ENCODE results near the gene CCDC160. TPM values are rescaled to one million over a fixed set of nuclear protein-coding genes. Genes with fewer than 3 reads are reported as not detected.
"Not testable (repeated sequence)": the region's sequence is repeated elsewhere in the genome, so short reads cannot be mapped to it uniquely, and the experiment has no call there.

The CCDC160 gene
- total and polyA plus RNA-seq, 4 experiments from 2014 or later, result not detected

GRCh38 chrX:134238144-134238543 is 1.2 kb downstream of the CCDC160 start:
- not testable (repeated sequence) for H3K4me3 Mint-ChIP-seq

GRCh38 chrX:134239016-134239415 is 2.0 kb downstream of the CCDC160 start:
- no peaks in the 10 kb centered on the region for H3K4me1 ChIP-seq (ENCODE audit: insufficient read depth, low read length)
- no peak overlapping the region for H3K4me3 ChIP-seq (ENCODE audit: low read length in 2 of 2)
- DNase-seq, result no peak
- no peaks in the 10 kb centered on the region for H3K9me3 ChIP-seq (ENCODE audit: control insufficient read depth in 1 of 2, low read length in 2 of 2)
- ChIA-PET POLR2A (ENCODE audit: partially characterized antibody) (no interaction called here), CTCF (ENCODE audit: partially characterized antibody) (no interaction called here)
- Mint-ChIP-seq H3K27me3 (peaks cover 7 to 11% of the 10 kb centered on the region in 2 donors), H3K9me3 (no peaks in the 10 kb centered on the region), H3K36me3 (no peaks in the 10 kb centered on the region), H3K27ac (no peak overlapping the region), H3K4me3 (no peak overlapping the region), H3K4me1 (peaks cover 0 to 5% (median 0%) of the 10 kb centered on the region in 4 donors)
- no peaks in the 10 kb centered on the region for H3K36me3 ChIP-seq (ENCODE audit: insufficient read depth, low read length)
- no peaks in the 10 kb centered on the region for H3K27me3 ChIP-seq (ENCODE audit: insufficient read depth, low read length)
- no peak overlapping the region for H3K27ac ChIP-seq (ENCODE audit: low read depth, low read length)
- intact Hi-C loops (cut with micrococcal nuclease), result no loop called here

More at GRCh38 chrX:134238144-134238543, 1.2 kb downstream of the CCDC160 start:
- H3K9me3 ChIP-seq (ENCODE audit: control insufficient read depth in 1 of 2, low read length in 2 of 2); H3K27ac Mint-ChIP-seq; POLR2A ChIA-PET (ENCODE audit: partially characterized antibody); H3K4me1 Mint-ChIP-seq; H3K4me1 ChIP-seq (ENCODE audit: insufficient read depth, low read length); H3K36me3 ChIP-seq (ENCODE audit: insufficient read depth, low read length); H3K27ac ChIP-seq (ENCODE audit: low read depth, low read length); H3K4me3 ChIP-seq (ENCODE audit: low read length in 2 of 2); CTCF ChIA-PET (ENCODE audit: partially characterized antibody); H3K36me3 Mint-ChIP-seq; intact Hi-C loops (cut with micrococcal nuclease); H3K27me3 ChIP-seq (ENCODE audit: insufficient read depth, low read length); DNase-seq; H3K9me3 Mint-ChIP-seq: not testable (repeated sequence)
- peaks cover 7 to 11% of the 10 kb centered on the region in 2 donors for H3K27me3 Mint-ChIP-seq

- Mint-ChIP-seq H3K9me3 (no peaks in the 10 kb centered on the region), H3K4me1 (peaks cover 0 to 5% (median 0%) of the 10 kb centered on the region in 4 donors), H3K27ac (no peak overlapping the region), H3K4me3 (no peak overlapping the region), H3K36me3 (no peaks in the 10 kb centered on the region), H3K27me3 (peaks cover 7 to 11% of the 10 kb centered on the region in 2 donors)
- Histone ChIP-seq H3K4me3 (ENCODE audit: low read length in 2 of 2) (no peak overlapping the region), H3K4me1 (ENCODE audit: insufficient read depth, low read length) (no peaks in the 10 kb centered on the region), H3K27me3 (ENCODE audit: insufficient read depth, low read length) (no peaks in the 10 kb centered on the region), H3K36me3 (ENCODE audit: insufficient read depth, low read length) (no peaks in the 10 kb centered on the region), H3K9me3 (ENCODE audit: control insufficient read depth in 1 of 2, low read length in 2 of 2) (no peaks in the 10 kb centered on the region), H3K27ac (ENCODE audit: low read depth, low read length) (no peak overlapping the region)
- ChIA-PET CTCF (ENCODE audit: partially characterized antibody) (no interaction called here), POLR2A (ENCODE audit: partially characterized antibody) (no interaction called here)
- intact Hi-C loops (cut with micrococcal nuclease), result no loop called here
- no peak for DNase-seq
Observed at GRCh38 chrX:134240209-134240608, 3.2 kb downstream of the CCDC160 start.

GRCh38 chrX:134241960-134242619 is 5.1 kb downstream of the CCDC160 start:
- Histone ChIP-seq H3K27me3 (ENCODE audit: insufficient read depth, low read length) (no peaks in the 10 kb centered on the region), H3K27ac (ENCODE audit: low read depth, low read length) (no peak overlapping the region), H3K4me3 (ENCODE audit: low read length in 2 of 2) (no peak overlapping the region), H3K4me1 (ENCODE audit: insufficient read depth, low read length) (no peaks in the 10 kb centered on the region), H3K36me3 (ENCODE audit: insufficient read depth, low read length) (no peaks in the 10 kb centered on the region), H3K9me3 (ENCODE audit: control insufficient read depth in 1 of 2, low read length in 2 of 2) (no peaks in the 10 kb centered on the region)
- Mint-ChIP-seq H3K4me1 (peaks cover 0 to 5% (median 0%) of the 10 kb centered on the region in 4 donors), H3K36me3 (no peaks in the 10 kb centered on the region), H3K4me3 (no peak overlapping the region), H3K27ac (no peak overlapping the region), H3K27me3 (peaks cover 6 to 11% of the 10 kb centered on the region in 2 donors), H3K9me3 (no peaks in the 10 kb centered on the region)
- DNase-seq, result no peak
- POLR2A ChIA-PET (ENCODE audit: partially characterized antibody), result no interaction called here
- CTCF ChIA-PET (ENCODE audit: partially characterized antibody), result no interaction called here
- intact Hi-C loops (cut with micrococcal nuclease), result no loop called here

- Histone ChIP-seq H3K4me3 (ENCODE audit: low read length in 2 of 2) (no peak overlapping the region), H3K27ac (ENCODE audit: low read depth, low read length) (no peak overlapping the region), H3K36me3 (ENCODE audit: insufficient read depth, low read length) (no peaks in the 10 kb centered on the region), H3K9me3 (ENCODE audit: control insufficient read depth in 1 of 2, low read length in 2 of 2) (no peaks in the 10 kb centered on the region), H3K27me3 (ENCODE audit: insufficient read depth, low read length) (no peaks in the 10 kb centered on the region), H3K4me1 (ENCODE audit: insufficient read depth, low read length) (no peaks in the 10 kb centered on the region)
- intact Hi-C loops (cut with micrococcal nuclease), result no loop called here
- no peaks in the 10 kb centered on the region for H3K4me1 Mint-ChIP-seq
- no peak overlapping the region for H3K4me3 Mint-ChIP-seq
- peaks cover 4 to 5% of the 10 kb centered on the region in 2 donors for H3K27me3 Mint-ChIP-seq
- ChIA-PET CTCF (ENCODE audit: partially characterized antibody) (no interaction called here), POLR2A (ENCODE audit: partially characterized antibody) (no interaction called here)
- DNase-seq, result no peak
- no peak overlapping the region for H3K27ac Mint-ChIP-seq
- no peaks in the 10 kb centered on the region for H3K36me3 Mint-ChIP-seq
- no peaks in the 10 kb centered on the region for H3K9me3 Mint-ChIP-seq
Observed at GRCh38 chrX:134244043-134244442, 7.1 kb downstream of the CCDC160 start.

- Histone ChIP-seq H3K4me1 (ENCODE audit: insufficient read depth, low read length) (no peaks in the 10 kb centered on the region), H3K4me3 (ENCODE audit: low read length in 2 of 2) (no peak overlapping the region), H3K27me3 (ENCODE audit: insufficient read depth, low read length) (no peaks in the 10 kb centered on the region), H3K36me3 (ENCODE audit: insufficient read depth, low read length) (no peaks in the 10 kb centered on the region), H3K27ac (ENCODE audit: low read depth, low read length) (no peak overlapping the region), H3K9me3 (ENCODE audit: control insufficient read depth in 1 of 2, low read length in 2 of 2) (no peaks in the 10 kb centered on the region)
- H3K27ac Mint-ChIP-seq, result no peak overlapping the region
- no peaks in the 10 kb centered on the region for H3K36me3 Mint-ChIP-seq
- no peaks in the 10 kb centered on the region for H3K4me1 Mint-ChIP-seq
- POLR2A ChIA-PET (ENCODE audit: partially characterized antibody), result no interaction called here
- CTCF ChIA-PET (ENCODE audit: partially characterized antibody), result interaction anchor here (0.6 kb wide), 1 partner anchor 19 kb away, joined by 3 read pairs; no protein-coding TSS in a partner anchor
- peaks cover 0 to 3% of the 10 kb centered on the region in 2 donors for H3K27me3 Mint-ChIP-seq
- intact Hi-C loops (cut with micrococcal nuclease), result no loop called here
- DNase-seq, result no peak
- H3K9me3 Mint-ChIP-seq, result no peaks in the 10 kb centered on the region
- H3K4me3 Mint-ChIP-seq, result no peak overlapping the region
Observed at GRCh38 chrX:134246282-134246681, 9.3 kb downstream of the CCDC160 start.

GRCh38 chrX:134247492-134247891 is 10.5 kb downstream of the CCDC160 start:
- Mint-ChIP-seq H3K27ac (no peak overlapping the region), H3K4me1 (no peaks in the 10 kb centered on the region), H3K9me3 (no peaks in the 10 kb centered on the region), H3K27me3 (peaks cover 0 to 3% of the 10 kb centered on the region in 2 donors), H3K4me3 (no peak overlapping the region), H3K36me3 (no peaks in the 10 kb centered on the region)
- POLR2A ChIA-PET (ENCODE audit: partially characterized antibody), result no interaction called here
- Histone ChIP-seq H3K9me3 (ENCODE audit: control insufficient read depth in 1 of 2, low read length in 2 of 2) (no peaks in the 10 kb centered on the region), H3K27ac (ENCODE audit: low read depth, low read length) (no peak overlapping the region), H3K27me3 (ENCODE audit: insufficient read depth, low read length) (no peaks in the 10 kb centered on the region), H3K4me1 (ENCODE audit: insufficient read depth, low read length) (no peaks in the 10 kb centered on the region), H3K36me3 (ENCODE audit: insufficient read depth, low read length) (no peaks in the 10 kb centered on the region), H3K4me3 (ENCODE audit: low read length in 2 of 2) (no peak overlapping the region)
- intact Hi-C loops (cut with micrococcal nuclease), result no loop called here
- DNase-seq, result no peak
- CTCF ChIA-PET (ENCODE audit: partially characterized antibody), result interaction anchor here (1.3 kb wide), 1 partner anchor 149 kb away, joined by 4 read pairs; no protein-coding TSS in a partner anchor

Measured in CD4-positive, alpha-beta memory T cell (primary cell).